ENCODE data around the gene MS4A2.

- TF ChIP-seq, protein P1, sequence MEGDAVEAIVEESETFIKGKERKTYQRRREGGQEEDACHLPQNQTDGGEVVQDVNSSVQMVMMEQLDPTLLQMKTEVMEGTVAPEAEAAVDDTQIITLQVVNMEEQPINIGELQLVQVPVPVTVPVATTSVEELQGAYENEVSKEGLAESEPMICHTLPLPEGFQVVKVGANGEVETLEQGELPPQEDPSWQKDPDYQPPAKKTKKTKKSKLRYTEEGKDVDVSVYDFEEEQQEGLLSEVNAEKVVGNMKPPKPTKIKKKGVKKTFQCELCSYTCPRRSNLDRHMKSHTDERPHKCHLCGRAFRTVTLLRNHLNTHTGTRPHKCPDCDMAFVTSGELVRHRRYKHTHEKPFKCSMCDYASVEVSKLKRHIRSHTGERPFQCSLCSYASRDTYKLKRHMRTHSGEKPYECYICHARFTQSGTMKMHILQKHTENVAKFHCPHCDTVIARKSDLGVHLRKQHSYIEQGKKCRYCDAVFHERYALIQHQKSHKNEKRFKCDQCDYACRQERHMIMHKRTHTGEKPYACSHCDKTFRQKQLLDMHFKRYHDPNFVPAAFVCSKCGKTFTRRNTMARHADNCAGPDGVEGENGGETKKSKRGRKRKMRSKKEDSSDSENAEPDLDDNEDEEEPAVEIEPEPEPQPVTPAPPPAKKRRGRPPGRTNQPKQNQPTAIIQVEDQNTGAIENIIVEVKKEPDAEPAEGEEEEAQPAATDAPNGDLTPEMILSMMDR (IDR thresholded peaks at IDR 0.05) = no peak
- no peak for TF ChIP-seq POLR2A (IDR thresholded peaks at IDR 0.05)
These were observed 10.5 kb upstream of the MS4A2 start for GRCh38 chr11:60077981-60078380.

All from body of pancreas (tissue), 4 donors.